ENCODE results near the gene B9D2.

GRCh38 chr19:41335467-41335866, 28.5 kb downstream of the B9D2 start:
- TF ChIP-seq, protein P1, sequence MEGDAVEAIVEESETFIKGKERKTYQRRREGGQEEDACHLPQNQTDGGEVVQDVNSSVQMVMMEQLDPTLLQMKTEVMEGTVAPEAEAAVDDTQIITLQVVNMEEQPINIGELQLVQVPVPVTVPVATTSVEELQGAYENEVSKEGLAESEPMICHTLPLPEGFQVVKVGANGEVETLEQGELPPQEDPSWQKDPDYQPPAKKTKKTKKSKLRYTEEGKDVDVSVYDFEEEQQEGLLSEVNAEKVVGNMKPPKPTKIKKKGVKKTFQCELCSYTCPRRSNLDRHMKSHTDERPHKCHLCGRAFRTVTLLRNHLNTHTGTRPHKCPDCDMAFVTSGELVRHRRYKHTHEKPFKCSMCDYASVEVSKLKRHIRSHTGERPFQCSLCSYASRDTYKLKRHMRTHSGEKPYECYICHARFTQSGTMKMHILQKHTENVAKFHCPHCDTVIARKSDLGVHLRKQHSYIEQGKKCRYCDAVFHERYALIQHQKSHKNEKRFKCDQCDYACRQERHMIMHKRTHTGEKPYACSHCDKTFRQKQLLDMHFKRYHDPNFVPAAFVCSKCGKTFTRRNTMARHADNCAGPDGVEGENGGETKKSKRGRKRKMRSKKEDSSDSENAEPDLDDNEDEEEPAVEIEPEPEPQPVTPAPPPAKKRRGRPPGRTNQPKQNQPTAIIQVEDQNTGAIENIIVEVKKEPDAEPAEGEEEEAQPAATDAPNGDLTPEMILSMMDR (IDR thresholded peaks at IDR 0.05; ENCODE audit: poor library complexity, severe bottlenecking), result no peak
- no peak for TF ChIP-seq EP300 (conservative IDR thresholded peaks at IDR 0.05; ENCODE audit: poor library complexity, severe bottlenecking)
- no peak for TF ChIP-seq RAD21 (conservative IDR thresholded peaks at IDR 0.05)
- no peak for TF ChIP-seq TAF1 (IDR thresholded peaks at IDR 0.05; ENCODE audit: low read depth)
- TF ChIP-seq MXI1 (conservative IDR thresholded peaks at IDR 0.05; ENCODE audit: poor library complexity, severe bottlenecking), result no peak
- no peak for TF ChIP-seq POLR2AphosphoS5 (IDR thresholded peaks at IDR 0.05)
